ENCODE measurements around the gene KIT. TPM values are rescaled to one million over a fixed set of nuclear protein-coding genes. Genes with fewer than 3 reads are reported as not detected.

The KIT gene
- total and polyA plus RNA-seq, 8 donors: 9.6 to 88.2 (median 72.2) TPM

GRCh38 chr4:54712206-54712605 lies 54.4 kb downstream of the KIT start:
- Histone ChIP-seq H3K27ac (no peak overlapping the region), H3K4me3 (no peak overlapping the region), H3K4me1 (peaks cover 11% of the 10 kb centered on the region in 2 donors), H3K36me3 (no peaks in the 10 kb centered on the region), H3K27me3 (no peaks in the 10 kb centered on the region), H3K9me3 (no peaks in the 10 kb centered on the region)
- intact Hi-C loops (cut with DNase I): no loop called here
- ATAC-seq (no peak), DNase-seq (no peak)
- TF ChIP-seq, protein P1, sequence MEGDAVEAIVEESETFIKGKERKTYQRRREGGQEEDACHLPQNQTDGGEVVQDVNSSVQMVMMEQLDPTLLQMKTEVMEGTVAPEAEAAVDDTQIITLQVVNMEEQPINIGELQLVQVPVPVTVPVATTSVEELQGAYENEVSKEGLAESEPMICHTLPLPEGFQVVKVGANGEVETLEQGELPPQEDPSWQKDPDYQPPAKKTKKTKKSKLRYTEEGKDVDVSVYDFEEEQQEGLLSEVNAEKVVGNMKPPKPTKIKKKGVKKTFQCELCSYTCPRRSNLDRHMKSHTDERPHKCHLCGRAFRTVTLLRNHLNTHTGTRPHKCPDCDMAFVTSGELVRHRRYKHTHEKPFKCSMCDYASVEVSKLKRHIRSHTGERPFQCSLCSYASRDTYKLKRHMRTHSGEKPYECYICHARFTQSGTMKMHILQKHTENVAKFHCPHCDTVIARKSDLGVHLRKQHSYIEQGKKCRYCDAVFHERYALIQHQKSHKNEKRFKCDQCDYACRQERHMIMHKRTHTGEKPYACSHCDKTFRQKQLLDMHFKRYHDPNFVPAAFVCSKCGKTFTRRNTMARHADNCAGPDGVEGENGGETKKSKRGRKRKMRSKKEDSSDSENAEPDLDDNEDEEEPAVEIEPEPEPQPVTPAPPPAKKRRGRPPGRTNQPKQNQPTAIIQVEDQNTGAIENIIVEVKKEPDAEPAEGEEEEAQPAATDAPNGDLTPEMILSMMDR (IDR thresholded peaks at IDR 0.05): no peak

DNA sequence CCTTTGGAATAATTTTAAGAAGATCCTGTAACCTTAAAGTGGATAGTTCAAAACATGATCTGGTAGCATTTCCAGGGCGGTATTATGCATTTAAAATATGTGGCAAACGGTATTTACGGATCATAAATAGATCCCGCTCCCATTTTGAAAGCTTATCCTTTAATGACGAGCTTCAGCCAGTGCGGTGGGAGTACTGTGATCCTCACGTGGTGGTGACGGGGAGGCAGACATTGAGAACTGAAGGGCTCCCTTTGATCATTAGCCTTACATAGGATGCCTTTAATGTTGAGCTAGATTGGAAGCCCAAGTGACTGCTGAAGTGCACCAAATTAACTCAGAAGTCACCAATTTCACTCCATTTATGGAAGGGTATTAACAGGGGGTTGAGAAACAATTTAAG lies 56.9 kb downstream of the KIT start:
- no peak for DNase-seq
- no peaks in the 10 kb centered on the region for H3K36me3 ChIP-seq
- intact Hi-C loops (cut with DNase I): no loop called here
- peaks cover 2 to 4% of the 10 kb centered on the region in 2 donors for H3K4me1 ChIP-seq
- H3K4me3 ChIP-seq: no peak overlapping the region
- TF ChIP-seq, protein P1 (IDR thresholded peaks at IDR 0.05): no peak
- H3K9me3 ChIP-seq: no peaks in the 10 kb centered on the region
- no peaks in the 10 kb centered on the region for H3K27me3 ChIP-seq
- no peak overlapping the region for H3K27ac ChIP-seq
- ATAC-seq: no peak

GRCh38 chr4:54716478-54717065 lies 58.8 kb downstream of the KIT start:
- ATAC-seq (no peak), DNase-seq (no peak)
- H3K27me3 ChIP-seq: no peaks in the 10 kb centered on the region
- H3K27ac ChIP-seq: no peak overlapping the region
- no peak overlapping the region for H3K4me3 ChIP-seq
- intact Hi-C loops (cut with DNase I): no loop called here
- H3K36me3 ChIP-seq: no peaks in the 10 kb centered on the region
- TF ChIP-seq, protein P1 (IDR thresholded peaks at IDR 0.05): no peak
- no peaks in the 10 kb centered on the region for H3K4me1 ChIP-seq
- no peaks in the 10 kb centered on the region for H3K9me3 ChIP-seq

GRCh38 chr4:54717694-54718093 lies 59.9 kb downstream of the KIT start:
- Histone ChIP-seq H3K9me3 (no peaks in the 10 kb centered on the region), H3K36me3 (no peaks in the 10 kb centered on the region), H3K27me3 (no peaks in the 10 kb centered on the region), H3K27ac (no peak overlapping the region), H3K4me3 (no peak overlapping the region), H3K4me1 (no peaks in the 10 kb centered on the region)
- TF ChIP-seq, protein P1 (IDR thresholded peaks at IDR 0.05): no peak
- intact Hi-C loops (cut with DNase I): no loop called here
- ATAC-seq: no peak
- DNase-seq: no peak

- H3K27me3 ChIP-seq: no peaks in the 10 kb centered on the region
- DNase-seq: no peak
- intact Hi-C loops (cut with DNase I): no loop called here
- no peaks in the 10 kb centered on the region for H3K9me3 ChIP-seq
- H3K4me1 ChIP-seq: no peaks in the 10 kb centered on the region
- no peaks in the 10 kb centered on the region for H3K36me3 ChIP-seq
- no peak overlapping the region for H3K4me3 ChIP-seq
- no peak overlapping the region for H3K27ac ChIP-seq
- no peak for ATAC-seq
- TF ChIP-seq, protein P1 (IDR thresholded peaks at IDR 0.05): no peak
These were observed 61.6 kb downstream of the KIT start for GRCh38 chr4:54719378-54719777.
